CD4-positive, alpha-beta T cell treated with Interleukin-1 beta for 1 hour (primary cell): ENCODE results near the gene SPTBN2.

Source experiments
- DNase-seq, 2 donors: peaks; one replicate each; pipeline ENCODE4 v3.0.0-alpha.2; 2020 to 2022

SPTBN2 gene

GRCh38 chr11:66700742-66701141, 28.3 kb downstream of the SPTBN2 start:
- no peak for DNase-seq

DNA sequence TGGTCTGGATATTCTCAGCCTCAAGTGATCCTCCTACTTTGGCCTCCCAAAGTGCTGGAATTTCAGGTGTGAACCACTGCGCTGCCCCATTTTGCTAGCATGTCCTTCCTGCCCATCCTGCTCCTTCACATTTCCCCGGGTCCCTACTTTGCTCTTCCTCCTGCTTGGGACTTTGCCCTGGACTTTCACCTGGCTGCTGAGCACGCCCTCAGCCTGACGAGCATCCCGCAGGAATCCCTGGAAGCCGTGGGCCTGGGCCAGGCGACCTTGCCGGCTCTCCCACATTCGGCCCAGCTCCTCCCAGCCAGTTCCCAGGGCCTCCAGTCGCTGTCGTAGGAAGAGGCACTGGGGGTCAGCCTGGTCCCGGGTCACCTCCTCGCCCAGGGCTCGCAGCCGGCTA, 28.7 kb downstream of the SPTBN2 start:
- DNase-seq = no peak

DNA sequence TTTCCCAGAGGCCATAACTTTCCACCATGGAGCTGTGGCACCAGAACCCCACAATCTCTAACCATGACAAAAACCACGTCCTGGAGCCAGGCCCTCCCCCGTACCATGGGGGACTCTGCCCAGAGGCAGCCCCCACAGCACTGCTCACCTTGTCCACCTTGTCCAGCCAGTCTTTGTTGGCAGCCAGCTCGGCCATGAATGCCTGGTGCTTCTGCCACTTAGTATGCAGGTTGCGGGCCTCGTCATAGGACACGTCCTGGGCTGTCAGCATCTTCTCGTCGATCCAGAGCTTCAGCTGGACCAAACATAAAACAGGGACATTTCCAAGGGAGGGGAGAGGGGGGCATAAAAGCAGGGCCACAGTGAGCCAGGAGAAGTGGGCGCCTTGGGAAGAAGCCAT, 30.5 kb downstream of the SPTBN2 start:
- DNase-seq = no peak

DNA sequence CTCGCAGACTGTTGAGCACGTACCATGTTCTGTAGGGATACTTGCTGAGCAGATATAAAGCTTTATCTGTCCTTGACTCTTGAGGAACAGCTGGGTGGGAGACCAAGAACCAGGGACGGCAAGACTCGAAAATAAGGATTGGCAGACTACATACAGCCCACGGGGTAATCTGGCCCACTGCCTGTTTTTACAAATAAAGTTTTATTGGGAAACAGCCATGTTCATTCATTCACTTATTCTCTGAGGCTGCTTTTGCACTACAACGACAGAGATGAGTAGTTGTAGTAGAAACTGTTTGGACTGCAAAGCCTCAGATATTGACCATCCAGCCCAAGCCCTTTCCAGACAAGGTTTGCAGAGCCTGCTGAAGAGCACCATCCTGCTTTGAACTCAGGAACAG, 31.0 kb downstream of the SPTBN2 start:
- no peak for DNase-seq

DNA sequence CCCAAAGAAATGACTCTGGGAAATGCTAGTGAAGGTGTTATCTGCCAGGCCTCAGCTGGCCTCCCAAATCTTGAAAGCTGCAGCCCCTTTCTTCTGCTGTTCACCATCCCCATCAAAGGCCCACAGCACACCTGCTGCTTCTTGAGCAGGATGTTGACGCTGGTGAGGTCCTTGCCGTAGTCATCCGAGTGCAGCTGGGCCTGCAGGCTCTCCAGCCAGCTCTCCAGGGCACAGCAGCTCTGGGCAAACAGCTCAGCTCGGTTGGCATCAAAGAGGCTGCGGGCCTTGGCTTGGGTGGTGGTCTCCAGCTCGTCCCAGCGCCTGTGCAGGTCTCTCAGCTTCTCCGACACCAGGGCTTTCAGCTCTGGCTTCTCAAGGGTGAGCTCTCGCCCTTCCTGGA, 32.9 kb downstream of the SPTBN2 start:
- DNase-seq = no peak

DNA sequence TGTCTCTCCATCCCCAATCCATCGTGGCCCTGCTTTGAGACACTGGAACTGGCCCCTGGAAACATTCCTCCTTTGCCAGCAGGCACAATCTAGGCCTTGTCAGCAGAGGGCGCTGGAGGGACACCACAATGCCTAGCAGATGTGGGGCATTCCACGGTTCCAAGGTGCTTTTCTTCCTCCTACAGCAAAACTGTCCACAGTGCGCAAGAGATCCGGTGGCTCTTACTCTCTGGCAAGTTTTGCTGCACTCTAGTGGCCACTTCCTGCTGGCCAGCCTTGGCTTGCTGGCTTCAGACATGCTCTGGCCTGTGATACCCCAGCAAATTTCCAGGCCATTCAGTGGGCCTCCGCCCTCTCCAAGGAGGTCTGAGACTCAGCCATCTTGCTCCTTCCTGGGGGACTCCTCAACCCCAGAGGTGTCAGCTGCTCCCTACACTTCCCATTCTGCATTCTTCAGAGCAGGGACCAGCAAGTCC, 34.2 kb downstream of the SPTBN2 start:
- DNase-seq = peak; percentile 83 to 84

DNA sequence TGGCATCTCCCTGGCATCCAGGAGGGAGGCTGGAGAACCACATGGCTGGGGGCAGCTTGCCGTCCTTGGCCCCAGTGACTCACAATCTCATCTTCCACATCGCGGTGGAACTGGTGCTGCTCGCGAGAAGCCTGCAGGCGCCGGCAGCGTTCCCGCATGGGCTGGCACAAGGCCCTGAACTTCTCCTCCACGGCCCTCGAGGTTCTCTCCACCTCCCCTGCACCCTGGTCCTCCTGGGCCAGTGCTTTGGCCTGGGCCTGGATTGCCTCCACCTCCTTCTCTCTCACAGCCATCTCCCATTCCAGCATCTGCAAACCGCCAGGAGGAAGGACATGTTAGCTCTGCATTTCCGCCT, 35.0 kb downstream of the SPTBN2 start:
- no peak for DNase-seq

DNA sequence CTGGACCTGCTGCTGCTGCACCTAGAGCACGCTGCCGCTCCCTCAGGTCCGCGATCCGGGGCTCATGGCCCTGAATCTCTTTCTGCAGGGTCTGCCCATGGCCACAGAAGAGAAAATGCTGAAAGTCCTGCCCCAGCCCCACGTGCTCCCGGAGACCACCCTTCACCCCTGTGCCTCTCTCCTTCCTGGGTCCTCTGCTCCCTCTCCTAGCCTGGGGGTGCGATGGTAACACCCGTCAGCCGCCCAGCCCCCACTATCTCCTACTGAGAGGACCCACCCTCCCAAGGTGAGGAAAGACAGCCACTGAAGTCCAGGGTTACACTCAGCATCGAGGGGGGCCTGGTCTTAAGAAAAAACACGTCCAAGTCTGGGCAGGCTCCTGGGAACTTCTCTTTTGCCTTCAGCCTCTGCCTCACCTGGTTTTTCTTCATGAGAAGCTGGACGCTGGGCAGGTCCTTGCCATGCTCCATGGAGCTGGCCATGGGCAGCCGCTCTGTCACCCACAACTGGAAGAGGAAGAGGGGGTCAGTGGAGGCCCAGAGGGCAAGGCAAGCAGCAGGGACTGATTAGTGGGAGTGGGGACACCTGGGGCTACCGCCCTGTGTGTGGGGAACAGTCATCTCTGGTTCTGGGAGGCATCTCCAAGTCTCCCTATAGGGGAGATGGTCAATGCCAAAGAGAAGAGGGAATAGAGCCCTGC, 35.5 kb downstream of the SPTBN2 start:
- DNase-seq = no peak

GRCh38 chr11:66692871-66693331, 36.1 kb downstream of the SPTBN2 start:
- no peak for DNase-seq

DNA sequence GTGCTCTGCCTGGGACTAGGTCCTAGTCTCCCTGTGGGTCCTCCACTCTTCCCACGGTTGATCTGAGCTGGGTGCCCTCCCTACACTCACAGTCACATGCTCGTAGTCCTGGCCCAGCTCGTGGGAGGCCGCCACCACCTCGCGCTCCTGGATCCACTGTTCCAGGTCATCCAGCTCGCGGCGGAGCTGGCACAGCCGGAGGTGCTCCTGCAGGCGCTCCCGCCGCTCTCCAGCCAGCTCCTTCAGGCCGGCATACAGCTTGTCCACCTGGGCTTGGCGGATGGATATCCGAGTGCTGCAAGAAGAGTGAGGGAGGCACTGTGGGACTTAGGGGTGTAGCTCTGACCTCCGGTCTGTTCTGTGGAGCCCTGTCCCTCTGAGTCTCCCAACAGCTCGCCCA, 36.6 kb downstream of the SPTBN2 start:
- no peak for DNase-seq

GRCh38 chr11:66691311-66691980, 37.6 kb downstream of the SPTBN2 start:
- no peak for DNase-seq

DNA sequence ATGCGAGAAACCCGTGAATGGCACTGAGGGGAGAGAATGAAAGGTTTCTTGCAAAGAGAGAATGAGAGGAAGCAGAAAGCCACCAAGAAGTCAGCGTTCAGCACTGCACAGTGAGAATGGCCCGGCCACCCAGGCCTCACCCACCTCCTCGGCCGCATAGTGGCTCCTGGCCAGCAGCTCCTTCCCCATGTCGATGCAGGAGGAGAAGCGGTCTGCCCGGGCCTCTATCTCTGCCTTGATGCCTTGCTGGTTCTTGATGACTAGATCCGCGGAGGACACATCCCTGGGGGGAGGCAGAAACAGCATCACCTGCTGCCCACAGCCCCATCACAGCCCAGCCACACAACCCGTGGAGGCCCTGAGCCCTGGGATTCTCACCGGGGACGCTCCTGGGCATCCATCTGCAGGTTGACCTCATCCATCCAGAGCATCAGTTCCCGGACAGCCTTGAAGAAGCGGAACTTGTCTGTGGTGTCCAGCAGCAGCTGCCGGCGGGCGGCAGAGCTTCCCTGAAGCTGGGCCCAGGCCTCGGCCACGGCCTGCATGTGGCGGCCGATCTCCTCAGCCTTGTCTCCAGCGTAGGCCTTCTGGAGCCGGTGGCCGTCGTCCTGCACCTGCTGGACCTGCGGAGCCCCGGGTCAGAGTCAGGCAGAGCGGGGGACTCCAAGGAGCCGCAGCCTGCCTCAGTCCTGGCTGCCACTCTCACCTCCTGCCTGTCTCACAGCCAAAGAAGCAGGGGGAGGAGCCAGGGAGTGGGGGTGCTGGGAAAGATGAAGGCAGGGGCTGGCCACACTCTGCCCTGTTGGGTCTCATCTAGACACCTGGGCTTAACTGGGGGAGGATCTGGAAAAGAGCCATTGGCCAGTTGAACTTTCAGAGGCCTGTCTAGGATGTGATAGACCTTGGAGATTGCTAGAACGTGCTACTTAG, 39.1 kb downstream of the SPTBN2 start:
- DNase-seq = no peak

GRCh38 chr11:66688561-66689534, 40.2 kb downstream of the SPTBN2 start:
- DNase-seq = no peak

DNA sequence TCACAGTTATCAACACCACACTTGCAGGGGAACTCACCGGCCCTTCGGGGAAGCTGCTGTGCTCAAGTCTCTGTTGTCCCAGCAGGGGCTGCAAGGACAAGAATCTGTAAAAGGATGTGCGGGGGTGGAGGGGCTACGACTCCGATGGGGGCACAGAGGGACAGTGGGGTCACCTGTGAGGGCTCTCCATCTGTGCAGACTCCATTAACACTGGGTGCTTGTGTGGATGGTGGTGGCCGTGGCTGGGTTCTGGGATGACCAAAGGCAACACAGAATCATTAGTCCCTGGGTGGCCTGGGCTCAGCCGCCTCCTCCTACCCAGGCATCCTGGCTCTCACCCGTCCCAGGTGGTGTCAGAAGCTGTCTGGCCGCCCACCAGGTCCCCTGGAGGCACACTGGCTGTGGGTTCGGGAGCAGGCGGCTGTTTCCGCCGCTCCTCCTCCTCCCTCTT, 41.2 kb downstream of the SPTBN2 start:
- DNase-seq = no peak

GRCh38 chr11:66686801-66687750, 41.9 kb downstream of the SPTBN2 start:
- no peak for DNase-seq

DNA sequence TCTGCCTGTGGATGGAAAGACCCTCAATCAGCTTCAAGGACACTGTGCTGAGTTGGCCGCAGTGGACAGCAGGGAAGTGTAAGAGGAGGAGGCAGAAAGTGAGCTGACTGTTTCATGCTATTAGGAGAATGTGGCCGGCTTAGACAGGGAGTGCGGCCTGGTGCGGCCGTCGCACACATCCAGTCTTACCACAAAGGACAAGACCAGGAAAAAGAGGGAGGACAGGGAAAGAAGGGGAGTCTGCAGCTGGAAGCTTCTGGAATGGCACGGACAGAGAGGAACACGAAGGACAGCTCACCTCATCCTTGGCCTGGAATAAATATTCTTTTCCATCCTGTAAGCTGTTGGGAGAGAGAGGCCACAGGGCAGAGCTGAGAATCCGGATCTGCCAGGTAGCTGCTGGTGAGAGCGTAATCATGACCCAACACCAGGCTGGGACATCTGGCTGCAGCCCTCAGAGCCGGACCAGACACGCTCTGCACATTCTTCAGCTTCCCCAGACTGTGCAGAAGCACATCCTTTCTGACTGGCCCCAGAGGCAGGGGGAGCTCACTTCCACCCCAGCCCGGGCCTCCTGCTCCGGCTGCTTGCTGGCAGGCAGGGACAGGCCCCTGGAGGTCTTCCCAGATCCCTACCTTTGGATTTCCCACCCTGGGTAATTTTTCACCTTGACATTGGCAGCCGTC, 42.8 kb downstream of the SPTBN2 start:
- DNase-seq = no peak

DNA sequence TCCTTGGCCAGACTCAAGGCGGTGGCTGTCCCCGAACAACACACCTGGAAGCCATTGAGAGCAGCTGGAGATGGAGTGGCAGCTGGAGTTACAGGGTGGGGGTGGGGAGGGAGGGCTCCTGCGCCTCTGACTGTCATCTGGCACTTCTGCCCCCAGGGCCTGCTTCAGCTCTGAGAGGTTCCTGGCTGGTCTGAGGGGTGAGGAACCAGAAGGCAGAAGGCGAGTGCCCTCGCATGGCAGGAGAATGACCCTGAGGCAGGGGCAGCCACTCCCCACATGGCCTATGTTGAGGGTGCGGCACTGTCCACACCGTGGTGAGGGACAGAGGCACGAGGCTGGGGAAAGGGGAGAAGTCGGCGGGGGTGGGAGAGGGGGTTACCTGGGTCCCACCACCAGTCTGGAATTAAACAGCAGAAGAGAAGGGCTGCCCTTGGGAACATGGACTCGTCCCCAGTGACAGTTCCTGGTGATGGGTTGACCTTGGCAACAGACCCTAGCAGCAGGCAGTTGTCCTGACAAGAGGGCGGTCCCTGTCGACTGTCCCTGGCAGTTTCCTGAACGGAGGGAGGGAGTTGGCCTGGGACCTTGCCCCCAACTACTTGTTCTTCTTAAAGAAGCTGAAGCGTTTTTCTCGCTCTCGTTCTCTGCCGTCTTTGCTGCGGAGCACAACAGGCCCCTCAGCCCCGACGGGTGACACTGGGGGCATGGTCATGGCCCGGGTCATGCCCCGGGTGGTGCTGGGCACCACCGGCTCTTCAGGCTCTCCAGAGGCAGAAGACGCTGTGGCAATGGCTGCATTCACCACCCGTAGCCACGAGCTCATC, 43.5 kb downstream of the SPTBN2 start:
- DNase-seq = no peak

GRCh38 chr11:66684635-66685034, 44.4 kb downstream of the SPTBN2 start:
- DNase-seq = no peak

- DNase-seq = no peak
Observed at GRCh38 chr11:66683877-66684276, 45.1 kb downstream of the SPTBN2 start.
